GM18907 (cell line): ENCODE data around the gene CLINT1.

Source experiments
- ATAC-seq: cut with Tn5 transposase; IDR thresholded peaks from one replicate; pipeline ENCODE4 v1.9.1; 2021; ENCODE audit warnings: mild to moderate bottlenecking, moderate library complexity; ENCODE audit not compliant: unreplicated experiment

Gene CLINT1

DNA sequence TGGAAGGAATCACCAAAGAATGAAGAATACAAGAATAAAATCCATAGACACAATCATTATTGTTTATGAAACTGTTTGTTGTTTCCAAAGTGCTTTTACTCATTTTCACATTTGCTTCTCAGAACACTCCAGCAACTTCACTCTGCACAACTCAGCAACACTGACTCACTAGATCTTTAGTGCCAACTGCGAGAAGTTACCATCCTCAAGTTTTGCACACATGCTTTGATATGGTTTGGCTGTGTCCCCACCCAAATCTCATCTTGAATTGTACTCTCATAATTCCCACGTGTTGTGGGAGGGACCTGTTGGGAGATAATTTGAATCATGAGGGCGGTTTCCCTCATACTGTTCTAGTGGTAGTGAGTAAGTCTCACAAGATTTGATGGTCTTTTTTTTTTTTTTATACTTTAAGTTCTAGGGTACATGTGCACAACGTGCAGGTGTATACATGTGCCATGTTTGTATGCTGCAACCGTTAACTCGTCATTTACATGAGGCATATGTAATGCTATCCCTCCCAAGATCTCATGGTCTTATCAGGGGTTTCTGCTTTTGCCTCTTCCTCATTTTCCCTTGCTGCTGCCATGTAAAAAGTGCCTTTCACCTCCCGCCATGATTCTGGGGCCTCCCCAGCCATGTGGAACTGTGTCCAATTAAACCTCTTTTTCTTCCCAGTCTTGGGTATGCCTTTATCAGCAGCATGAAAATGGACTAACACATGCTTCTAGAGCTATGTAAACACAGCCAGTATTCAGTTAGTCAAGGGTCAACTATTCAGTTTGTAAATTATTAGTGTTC is 36.9 kb downstream of the CLINT1 start:
- no peak for ATAC-seq

DNA sequence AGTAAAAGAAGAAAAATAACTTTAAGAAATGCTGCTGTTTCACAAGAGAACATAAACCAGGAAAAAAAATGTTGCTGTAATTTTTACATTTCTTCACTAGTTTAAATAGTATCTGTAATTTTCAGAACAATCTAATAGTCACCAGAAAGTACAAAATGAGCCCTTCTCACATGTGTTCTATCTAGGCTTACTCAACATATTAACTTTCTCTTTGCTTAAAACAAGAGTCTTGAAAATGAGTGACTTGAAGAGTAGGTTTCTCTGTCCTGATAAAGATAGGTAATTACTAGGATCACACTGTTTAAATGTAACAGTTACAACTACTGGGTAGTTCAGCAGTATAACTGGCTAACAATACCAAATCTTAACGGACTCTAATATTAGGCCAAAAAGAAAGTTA is 37.5 kb downstream of the CLINT1 start:
- ATAC-seq, result no peak

- no peak for ATAC-seq
Measured at GRCh38 chr5:157820593-157821252, 38.2 kb downstream of the CLINT1 start.

DNA sequence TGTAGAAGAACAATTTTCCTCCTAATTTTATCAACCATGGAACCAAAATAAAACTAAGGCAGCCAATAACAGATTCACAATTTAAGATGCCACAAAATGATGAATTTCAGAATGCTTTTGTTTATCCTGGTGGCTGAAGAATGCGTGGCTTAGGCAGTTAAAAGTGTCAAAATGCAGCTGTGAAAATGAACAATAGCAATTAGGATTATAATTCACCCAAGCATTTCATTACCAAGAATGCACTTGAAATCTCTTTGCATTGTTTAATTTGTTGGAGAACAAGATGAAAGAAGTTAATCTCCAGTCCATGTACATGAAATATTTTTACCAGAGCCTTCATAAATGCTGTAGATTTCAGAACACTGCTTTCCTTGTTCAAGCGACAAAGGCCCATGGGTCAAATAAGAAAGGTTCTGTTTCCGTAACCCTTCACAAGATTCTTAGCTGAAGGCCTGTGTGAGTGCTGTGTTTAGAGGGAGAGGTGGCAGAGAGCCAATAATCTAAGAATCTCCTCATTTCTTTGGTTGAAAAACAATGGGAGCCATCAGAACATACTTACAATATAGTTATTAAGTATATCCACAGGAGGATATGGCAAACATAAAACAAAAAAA is 39.3 kb downstream of the CLINT1 start:
- ATAC-seq, result no peak

GRCh38 chr5:157818368-157818767 is 40.6 kb downstream of the CLINT1 start:
- no peak for ATAC-seq

DNA sequence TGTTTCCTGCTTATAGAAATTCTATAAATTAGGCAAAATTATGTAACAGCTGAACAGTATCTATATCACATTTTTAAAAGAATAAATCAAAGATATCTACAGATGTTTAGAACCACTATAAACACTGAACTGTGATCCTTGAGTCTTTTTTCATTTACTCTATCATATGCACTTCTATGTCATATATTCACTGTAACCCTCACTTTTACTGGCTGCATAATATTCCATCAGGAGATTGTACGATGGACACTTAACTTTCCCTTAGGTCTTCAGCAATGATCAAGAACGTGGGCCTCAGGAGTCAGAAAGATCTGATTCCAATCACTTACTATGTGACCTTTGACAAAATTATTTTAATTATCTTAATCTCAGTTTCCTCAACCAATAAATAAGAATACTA is 41.0 kb downstream of the CLINT1 start:
- no peak for ATAC-seq

- no peak for ATAC-seq
Measured at GRCh38 chr5:157817387-157817702, 41.6 kb downstream of the CLINT1 start.

DNA sequence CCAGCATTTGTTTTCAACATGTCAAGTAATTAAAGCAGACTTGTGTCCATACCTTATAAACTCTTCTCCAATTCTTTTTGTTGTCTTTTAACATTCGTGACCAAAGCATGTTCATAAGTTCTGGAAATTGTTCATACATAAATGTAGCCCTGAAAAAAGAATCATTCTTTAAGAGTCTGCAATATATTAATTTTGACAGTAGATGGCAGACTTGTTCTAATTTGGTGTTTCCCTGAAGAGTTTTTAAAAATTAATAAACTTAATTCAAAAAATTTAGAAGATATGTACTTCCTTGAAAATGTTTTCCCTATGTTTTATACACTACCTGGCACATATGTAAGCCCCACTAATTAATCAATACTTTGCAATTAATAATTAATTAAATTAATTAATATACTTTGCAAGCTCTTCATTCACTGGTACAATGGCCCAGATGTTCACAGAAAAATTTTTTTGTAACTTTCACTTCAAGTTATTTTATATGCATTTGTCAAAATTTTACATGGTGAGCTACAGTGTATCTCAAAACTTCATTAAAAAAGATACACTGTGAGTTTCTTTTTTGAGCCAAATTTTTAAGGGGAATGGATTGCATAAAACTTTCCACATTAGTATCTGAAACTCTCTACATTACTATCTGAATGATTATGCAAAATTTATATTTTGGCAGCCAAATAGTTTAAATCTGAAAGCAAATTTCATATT is 42.1 kb downstream of the CLINT1 start:
- ATAC-seq, result no peak

DNA sequence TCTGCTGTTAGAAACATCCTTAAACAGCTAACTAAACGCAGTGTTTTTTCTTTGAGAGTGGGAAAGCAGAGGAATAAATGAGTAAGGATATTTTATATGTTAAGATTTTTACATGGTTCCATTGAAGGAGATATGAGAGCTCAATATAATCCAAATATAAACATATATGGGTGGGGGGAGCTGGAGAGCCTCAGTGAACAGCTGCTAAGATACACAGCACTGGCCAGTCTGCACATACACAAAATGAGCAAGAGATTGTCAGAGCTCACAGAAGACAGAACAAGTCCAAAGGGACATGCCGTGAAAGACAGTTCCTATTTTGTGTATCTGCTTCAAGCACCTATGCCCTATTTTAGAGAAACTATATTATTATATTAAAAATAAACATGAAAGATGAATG is 46.9 kb downstream of the CLINT1 start:
- ATAC-seq, result no peak

DNA sequence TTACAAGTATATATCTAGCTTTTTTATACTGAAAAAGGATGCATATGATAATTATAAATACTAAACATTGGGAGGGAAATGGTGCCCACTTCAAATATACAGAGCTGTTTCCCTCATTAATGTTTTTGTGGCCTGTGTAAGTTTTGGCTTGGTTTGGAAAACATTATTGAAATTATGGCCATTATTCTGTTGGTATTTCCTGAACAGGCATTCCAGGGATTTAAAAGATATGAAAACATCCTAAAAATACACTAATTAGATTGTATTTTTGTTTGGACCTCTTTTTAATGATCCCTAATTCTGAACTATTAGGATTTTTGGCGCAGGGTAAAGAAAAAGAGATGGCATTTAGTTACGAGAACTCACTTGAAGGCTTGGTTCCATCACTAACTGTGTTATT is 50.9 kb downstream of the CLINT1 start:
- no peak for ATAC-seq

DNA sequence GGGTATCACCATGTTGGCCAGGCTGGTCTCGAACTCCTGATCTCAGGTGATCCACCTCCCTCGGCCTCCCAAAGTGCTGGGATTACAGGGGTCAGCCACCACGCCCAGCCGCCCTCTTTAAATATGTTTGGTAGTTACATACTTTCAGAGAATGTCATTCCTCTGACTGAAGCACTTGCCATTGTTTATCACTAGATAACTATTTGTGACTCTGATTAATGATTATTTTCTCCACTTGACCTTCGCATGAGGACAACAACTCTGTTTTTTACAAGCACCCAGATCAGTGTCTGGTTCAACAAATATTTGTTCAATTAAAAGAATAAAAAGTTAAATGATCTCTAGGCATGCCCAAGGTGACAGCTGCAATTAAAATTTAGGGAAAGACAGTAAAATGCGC is 56.2 kb downstream of the CLINT1 start:
- no peak for ATAC-seq

- no peak for ATAC-seq
Measured at GRCh38 chr5:157800137-157800536, 58.8 kb downstream of the CLINT1 start.

GRCh38 chr5:157799578-157799977 is 59.4 kb downstream of the CLINT1 start:
- ATAC-seq, result no peak

DNA sequence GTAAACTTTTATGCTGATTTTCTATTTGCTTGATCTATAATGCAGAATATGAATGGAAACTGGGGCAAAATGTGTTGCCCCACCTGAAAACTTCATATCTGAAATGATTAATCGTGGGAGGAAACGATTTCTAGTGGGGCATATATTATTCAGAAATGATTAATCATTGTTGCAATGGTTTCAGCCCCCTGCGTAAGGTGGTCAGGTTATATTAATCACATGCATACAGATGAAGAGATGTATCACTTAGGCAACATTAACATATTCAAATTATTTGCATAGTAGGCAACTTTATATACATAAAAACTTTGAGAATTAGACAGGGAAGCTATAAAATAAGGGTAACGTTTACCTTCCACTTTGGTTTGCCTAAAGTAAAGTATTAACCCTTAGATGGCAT is 65.6 kb downstream of the CLINT1 start:
- ATAC-seq, result no peak

DNA sequence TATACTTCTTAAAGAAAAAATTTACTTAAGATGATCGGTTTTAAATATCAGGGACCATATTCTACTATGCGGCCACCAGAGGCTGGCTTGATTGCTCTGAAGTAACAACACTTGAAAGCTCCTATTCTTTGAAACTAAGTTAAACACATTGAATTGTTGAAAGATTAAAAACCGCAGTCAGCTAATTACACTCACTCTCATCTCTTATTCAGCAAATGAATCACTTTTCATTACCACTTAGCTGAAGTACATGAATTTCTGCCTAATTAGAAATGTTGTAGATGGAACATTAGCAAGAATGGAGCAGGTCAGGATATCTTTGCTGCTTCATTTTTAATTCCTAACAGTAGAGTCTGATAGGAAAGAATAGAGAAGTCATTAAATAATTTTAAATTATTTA is 73.1 kb downstream of the CLINT1 start:
- ATAC-seq, result no peak

GRCh38 chr5:157779221-157779620 is 79.7 kb downstream of the CLINT1 start:
- no peak for ATAC-seq

- ATAC-seq, result no peak
Measured at GRCh38 chr5:157778121-157778805, 80.7 kb downstream of the CLINT1 start.

GRCh38 chr5:157772127-157772526 is 86.8 kb downstream of the CLINT1 start:
- ATAC-seq, result no peak

DNA sequence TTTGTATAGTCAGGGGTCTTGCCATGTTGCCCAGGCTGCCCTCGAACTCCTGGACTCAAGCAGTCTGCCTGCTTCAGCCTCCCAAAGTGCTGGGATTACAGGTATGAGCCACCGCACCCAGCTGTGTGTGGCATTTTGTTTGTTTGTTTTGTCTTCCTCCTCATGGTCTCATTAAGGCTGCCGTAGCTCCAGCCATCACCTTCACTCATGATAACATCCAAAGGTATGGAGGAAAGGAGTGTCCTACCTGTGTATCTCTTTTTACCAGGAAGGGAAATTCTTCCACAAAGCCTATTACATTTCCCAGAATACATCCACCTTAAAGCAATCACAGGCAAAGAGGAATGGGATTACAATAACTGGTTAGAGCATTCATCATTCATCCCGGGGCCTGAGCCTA is 88.3 kb downstream of the CLINT1 start:
- no peak for ATAC-seq

DNA sequence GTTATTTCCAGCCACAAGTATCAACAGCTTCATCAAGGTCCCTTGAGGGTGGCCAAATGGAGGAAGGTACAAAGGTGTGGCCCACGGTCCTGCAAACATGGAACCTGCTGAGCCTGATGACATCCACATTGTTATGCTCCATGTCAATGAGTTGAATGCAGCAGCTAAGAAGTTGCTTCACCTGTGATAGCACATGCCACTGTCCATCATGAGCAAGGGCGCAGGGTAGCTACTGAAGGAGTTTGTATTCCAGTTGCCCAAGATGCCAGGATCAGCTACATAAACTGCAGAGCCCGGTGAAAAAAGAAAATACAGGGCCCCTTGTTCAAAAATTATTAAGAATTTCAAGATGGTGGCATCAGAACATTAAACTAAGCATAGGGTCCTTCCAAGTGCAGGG is 91.3 kb downstream of the CLINT1 start:
- no peak for ATAC-seq

GRCh38 chr5:157766902-157767301 is 92.0 kb downstream of the CLINT1 start:
- ATAC-seq, result no peak
